GM18508 (cell line): ENCODE results near the gene CXCL14.

Source experiments
- ATAC-seq: cut with Tn5 transposase; IDR thresholded peaks from one replicate; pipeline ENCODE4 v1.9.1; 2021; ENCODE audit warnings: moderate number of reproducible peaks; ENCODE audit not compliant: insufficient read depth, unreplicated experiment

Gene CXCL14

GRCh38 chr5:135578685-135579341 lies at the start of gene CXCL14:
CXCL14 (minus strand) TSS chr5:135578991; CDS start chr5:135578778, 213 bp downstream.
- no peak for ATAC-seq

- ATAC-seq: no peak
These were observed 47.8 kb upstream of the CXCL14 start for GRCh38 chr5:135626636-135627035.

DNA sequence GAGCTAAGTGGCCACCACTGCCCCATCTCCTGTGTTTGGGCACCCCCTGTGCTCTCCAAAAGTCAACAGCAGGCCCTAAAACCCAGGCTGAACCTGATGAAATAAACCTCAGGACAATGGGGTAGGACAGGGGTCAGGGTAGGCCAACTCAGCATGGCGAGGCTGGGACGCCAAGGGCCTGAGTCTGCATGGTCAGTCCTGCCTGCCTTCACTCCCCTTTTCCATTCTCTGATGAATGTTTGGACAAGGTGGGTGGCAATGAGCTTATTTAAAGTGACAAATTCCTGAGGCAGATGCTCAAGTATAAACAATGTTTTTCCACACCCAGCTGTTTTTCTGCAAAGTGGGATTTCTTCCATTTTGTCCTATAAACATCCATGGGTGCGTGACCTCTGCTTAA lies 47.2 kb upstream of the CXCL14 start:
- no peak for ATAC-seq

DNA sequence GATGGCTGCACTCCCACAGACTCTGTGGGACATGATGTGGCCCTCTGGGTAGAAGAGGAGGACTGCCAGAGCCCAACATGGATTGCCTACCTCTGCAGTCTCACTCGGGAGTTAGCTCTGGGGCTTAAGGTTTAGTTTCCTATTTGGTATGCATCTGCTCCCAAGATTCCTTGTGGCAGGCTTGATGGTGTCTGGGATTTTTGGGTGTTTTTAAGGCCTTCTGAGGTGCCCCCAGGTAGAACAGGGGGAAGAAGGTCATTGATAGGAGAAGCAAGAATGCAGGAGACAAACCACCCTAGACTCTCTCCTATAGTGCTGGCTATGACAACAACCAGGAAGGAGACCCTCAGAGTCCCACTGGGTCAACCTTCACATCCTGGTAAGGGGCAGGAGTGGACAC lies 46.7 kb upstream of the CXCL14 start:
- no peak for ATAC-seq

DNA sequence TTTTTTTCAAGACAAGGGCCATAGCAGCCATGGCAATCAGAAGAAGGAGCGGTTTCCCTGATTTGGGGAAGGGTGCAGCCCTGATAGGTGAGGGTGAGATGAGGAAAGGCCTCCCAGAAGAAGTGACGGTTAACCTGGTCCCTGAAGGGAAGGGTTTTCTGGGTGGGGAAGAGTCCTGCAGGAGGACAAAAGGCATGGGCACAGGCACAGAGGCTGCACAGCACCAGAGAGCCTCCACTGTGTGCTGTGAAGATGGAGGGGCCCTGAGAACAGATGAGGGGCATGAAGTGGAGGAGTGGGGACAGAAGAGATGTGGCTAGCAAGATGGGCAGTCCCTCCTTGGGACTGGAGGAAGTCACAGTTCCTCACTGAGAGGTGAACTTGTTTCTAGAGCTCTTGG lies 46.3 kb upstream of the CXCL14 start:
- no peak for ATAC-seq

DNA sequence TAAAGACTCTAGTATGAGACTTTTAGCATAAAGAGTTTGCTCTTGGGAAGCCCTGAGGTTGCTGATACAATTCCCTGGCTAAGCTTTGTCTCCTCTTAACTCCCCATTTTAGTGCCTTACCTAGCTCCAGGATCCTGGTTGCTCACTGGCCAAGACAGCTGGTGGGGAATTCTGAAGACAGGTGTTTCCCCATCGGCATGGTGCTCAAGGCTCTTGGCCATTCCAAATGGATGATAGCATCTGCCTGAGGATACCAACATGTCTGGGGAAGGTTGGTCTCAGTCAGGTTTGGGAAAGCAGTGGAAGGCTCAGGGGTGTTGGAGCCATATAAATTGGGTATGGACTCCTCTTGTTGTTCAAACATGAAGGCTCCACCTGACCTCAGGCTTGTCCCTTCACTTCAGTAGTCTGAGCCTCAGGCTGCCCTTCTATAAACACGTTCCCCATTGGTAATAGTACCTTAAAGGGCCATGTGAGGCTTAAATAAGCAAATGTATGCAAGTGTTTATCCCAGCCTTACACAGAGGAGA lies 44.5 kb upstream of the CXCL14 start:
- ATAC-seq: no peak

GRCh38 chr5:135615581-135616260 lies 36.9 kb upstream of the CXCL14 start:
- ATAC-seq: no peak

- no peak for ATAC-seq
These were observed 36.4 kb upstream of the CXCL14 start for GRCh38 chr5:135615171-135615570.

DNA sequence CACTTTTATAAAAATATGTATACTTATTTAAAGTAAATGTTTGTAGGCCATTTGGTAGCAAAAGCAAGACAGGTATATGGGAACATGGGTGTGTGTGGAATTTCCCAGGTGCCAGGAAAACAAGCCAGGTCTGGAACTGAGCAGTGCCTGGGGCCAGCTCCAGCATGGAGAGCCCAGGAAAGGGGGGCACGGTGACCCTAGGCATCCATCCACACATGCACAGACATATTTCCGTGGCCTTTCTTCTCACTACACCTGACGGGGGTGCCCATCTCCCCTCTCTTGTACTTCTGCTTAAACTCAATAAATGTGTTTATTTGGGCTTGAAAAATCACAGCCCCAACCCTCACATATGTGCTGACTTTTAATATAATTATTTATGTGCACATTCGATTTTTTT lies 31.2 kb upstream of the CXCL14 start:
- no peak for ATAC-seq

DNA sequence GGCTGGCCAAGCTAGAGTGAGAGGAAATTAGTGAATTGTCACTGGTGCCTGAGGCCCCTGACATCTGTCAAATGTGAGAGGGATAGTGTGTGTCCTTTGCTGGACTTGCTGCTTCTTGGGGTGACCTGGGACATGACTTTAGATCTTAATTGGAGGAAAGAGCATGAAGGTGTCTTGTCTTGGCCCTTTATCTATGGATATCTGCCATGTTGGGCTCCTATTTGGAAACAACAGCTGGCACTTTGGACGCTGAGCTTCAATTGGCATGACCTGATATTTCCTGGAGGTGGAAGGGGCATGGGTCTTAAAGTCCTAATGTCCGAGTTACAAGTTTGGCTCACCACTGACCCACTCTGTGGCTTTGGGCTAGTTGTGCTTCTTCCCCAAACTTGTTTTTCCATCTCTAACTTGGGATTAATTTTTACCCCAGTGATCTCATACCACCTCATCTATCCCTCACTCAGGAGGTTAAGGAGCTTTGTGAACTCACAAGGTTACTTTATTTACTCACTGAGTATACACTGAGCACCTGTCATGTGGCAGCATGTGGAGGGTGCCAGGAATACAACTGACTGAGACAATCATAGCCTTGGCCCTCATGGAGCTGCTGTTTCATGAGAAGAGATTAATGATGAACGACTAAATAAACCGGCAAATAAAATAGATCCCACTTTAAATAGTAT lies 30.1 kb upstream of the CXCL14 start:
- ATAC-seq: no peak

DNA sequence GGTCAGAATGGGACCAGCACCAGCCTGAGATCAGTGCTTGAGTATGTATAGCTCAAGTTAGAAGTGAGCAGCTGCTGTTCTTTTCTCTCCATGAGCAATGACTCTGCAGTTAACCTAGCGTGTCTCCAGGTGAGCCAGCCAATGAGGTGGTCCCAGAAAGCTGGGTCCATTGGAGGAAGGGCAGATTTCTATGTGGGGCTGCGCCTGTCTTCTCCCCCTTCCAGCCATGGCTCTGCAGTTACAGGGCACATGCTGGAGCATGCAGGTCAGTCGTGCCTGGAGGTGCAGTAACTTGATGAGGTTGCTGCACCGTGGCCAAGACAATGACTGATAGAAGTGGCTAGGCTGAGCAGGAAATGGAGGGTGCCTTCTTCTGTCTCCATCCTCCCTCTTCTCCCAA lies 29.6 kb upstream of the CXCL14 start:
- no peak for ATAC-seq

GRCh38 chr5:135606431-135606830 lies 27.6 kb upstream of the CXCL14 start:
- ATAC-seq: no peak

- ATAC-seq: no peak
These were observed 26.4 kb upstream of the CXCL14 start for GRCh38 chr5:135605221-135605620.

DNA sequence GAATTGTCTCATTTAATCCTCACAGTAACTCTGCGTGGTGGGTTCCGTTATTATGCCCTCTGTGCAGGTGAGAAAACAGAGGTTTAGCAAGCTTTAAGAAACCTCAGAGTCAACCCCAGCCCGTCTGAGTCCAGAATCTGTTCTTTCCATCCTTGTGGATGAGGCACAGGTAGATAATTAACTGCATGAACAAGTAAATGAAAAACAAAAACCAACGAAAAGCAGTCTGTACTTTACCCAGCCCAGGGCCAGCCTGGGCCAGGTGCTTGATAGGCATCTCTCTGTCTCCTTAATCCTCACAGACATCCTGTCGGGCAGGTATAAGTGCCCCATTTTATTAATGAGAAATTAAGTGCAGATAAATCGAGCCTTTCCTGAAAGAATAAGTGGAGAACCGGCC lies 25.3 kb upstream of the CXCL14 start:
- no peak for ATAC-seq

DNA sequence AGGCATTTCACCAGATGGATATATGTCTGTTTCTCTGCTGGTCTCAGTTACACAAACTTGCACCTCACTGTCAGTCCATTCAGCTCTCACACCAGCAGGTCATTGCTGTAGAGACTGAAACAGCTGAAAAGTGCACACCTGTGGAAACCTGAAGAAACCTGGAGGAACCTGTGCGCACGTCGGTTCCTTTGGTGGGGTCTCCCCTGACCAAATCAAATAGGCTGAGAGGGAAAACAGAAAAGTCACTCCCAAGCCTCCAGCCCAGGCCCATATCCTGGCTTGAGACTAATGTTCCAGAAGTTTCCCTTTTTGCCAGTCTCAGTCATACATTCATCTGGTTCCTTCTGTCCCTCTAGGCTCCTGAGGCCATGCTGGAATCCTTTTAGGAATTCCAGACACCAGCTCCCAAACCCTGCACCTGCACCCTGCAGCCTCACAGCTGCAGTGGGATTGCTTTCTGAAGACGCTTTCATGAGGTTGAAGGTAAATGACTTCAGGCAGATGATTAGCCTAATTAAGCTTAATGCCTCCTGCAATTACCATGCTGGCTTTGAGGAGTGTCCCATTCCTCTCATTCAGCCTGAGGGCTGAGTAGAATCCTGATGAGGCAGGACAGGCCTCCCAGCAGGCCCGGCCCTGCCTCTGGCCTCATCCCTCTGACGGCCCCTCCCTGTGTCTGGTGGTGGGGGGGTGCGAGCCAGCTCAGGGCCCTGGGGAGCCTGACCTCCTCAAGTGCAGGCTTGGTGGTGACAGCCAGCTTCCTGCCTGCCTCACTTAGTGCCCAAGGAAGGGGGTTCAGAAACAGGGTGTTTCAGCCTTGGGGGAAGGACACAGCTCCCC lies 24.3 kb upstream of the CXCL14 start:
- ATAC-seq: no peak

GRCh38 chr5:135601466-135601865 lies 22.7 kb upstream of the CXCL14 start:
- ATAC-seq: no peak

GRCh38 chr5:135600971-135601381 lies 22.2 kb upstream of the CXCL14 start:
- no peak for ATAC-seq

DNA sequence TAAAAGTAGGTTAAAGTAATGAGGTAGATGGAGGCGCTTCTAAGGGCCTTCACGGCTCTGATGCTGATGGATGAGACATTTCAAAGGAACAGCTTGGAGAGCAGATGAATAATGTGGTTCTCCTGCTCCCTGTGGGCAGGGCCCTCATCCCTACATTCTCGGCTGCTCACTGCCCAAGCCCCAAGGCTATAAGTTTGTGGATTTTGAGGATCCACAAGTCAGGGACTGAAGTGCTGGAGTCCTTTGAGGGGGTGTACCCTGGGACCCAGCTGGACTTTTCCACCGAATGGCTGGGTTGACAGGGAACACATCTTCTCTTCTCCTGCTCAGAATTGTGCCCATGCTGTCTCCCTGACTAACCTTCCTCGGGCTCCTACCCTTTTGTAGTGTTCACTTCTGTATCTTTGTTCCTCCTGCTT lies 21.4 kb upstream of the CXCL14 start:
- ATAC-seq: no peak

GRCh38 chr5:135599421-135600151 lies 20.8 kb upstream of the CXCL14 start:
- no peak for ATAC-seq
